Subcutaneous adipose tissue (tissue), 4 donors: ENCODE measurements around the gene TXNDC8. TPM values are rescaled to one million over a fixed set of nuclear protein-coding genes. Genes with fewer than 3 reads are reported as not detected.

Experiments
- CTCF ChIP-seq: fragments of 450-650 bp; IDR thresholded peaks from one replicate; pipeline ENCODE4 v1.5.1; 2016; ENCODE audit warnings: low read depth, mild to moderate bottlenecking, control low read depth, antibody characterized with exemption, moderate library complexity
- total RNA-seq, 4 donors: library from RNA; depleted of rRNA; stranded (reverse); fragments of >200 nt; gene quantifications; one replicate each; pipeline ENCODE4 v1.1.0, GENCODE V29; 2016

The TXNDC8 gene
- not detected for total RNA-seq

GRCh38 chr9:110337727-110338126 is at the start of gene TXNDC8:
TSS of gene TXNDC8 (minus strand) at chr9:110337863.
- TF ChIP-seq CTCF = no peak

GRCh38 chr9:110383491-110383890 is 45.8 kb upstream of the TXNDC8 start:
- TF ChIP-seq CTCF = no peak

- TF ChIP-seq CTCF = no peak
These were observed 45.1 kb upstream of the TXNDC8 start for GRCh38 chr9:110382731-110383130.

GRCh38 chr9:110371411-110372007 is 33.8 kb upstream of the TXNDC8 start:
- TF ChIP-seq CTCF = no peak

GRCh38 chr9:110370315-110370714 is 32.7 kb upstream of the TXNDC8 start:
- no peak for TF ChIP-seq CTCF

GRCh38 chr9:110364451-110364850 is 26.8 kb upstream of the TXNDC8 start:
- no peak for TF ChIP-seq CTCF

GRCh38 chr9:110357505-110357904 is 19.8 kb upstream of the TXNDC8 start:
- no peak for TF ChIP-seq CTCF
